Kidney epithelial cell (primary cell): ENCODE measurements around the gene RCAN1. TPM values are rescaled to one million over a fixed set of nuclear protein-coding genes. Genes with fewer than 3 reads are reported as not detected.

ENCODE experiments used
- DNase-seq: peaks from one replicate; pipeline ENCODE4 v3.0.0-alpha.2; 2010; ENCODE audit warnings: low read depth
- H3K27me3 ChIP-seq: 2 replicates; pipeline ENCODE4 v1.6.0; 2011; ENCODE audit warnings: low read length; ENCODE audit not compliant: control insufficient read depth, insufficient read depth
- H3K36me3 ChIP-seq: 2 replicates; pipeline ENCODE4 v1.5.1; 2011; ENCODE audit warnings: low read length; ENCODE audit not compliant: control insufficient read depth, insufficient read depth
- H3K4me3 ChIP-seq: 2 replicates; pipeline ENCODE4 v1.5.1; 2011; ENCODE audit warnings: low read depth, mild to moderate bottlenecking, control low read depth, low read length
- CTCF ChIP-seq: IDR thresholded peaks from 2 replicates; pipeline ENCODE4 v1.5.1; 2011; ENCODE audit warnings: mild to moderate bottlenecking, moderate library complexity, low read length, control low read depth, inconsistent platforms; ENCODE audit not compliant: insufficient read depth, poor library complexity, severe bottlenecking
- total RNA-seq: library from RNA; depleted of rRNA; stranded (reverse); fragments of >200 nt; gene quantifications from 2 replicates; pipeline ENCODE4 v1.2.3, GENCODE V29; 2015

RCAN1 gene
- total RNA-seq, 1 donor from 2014 or later = 82.4 TPM

DNA sequence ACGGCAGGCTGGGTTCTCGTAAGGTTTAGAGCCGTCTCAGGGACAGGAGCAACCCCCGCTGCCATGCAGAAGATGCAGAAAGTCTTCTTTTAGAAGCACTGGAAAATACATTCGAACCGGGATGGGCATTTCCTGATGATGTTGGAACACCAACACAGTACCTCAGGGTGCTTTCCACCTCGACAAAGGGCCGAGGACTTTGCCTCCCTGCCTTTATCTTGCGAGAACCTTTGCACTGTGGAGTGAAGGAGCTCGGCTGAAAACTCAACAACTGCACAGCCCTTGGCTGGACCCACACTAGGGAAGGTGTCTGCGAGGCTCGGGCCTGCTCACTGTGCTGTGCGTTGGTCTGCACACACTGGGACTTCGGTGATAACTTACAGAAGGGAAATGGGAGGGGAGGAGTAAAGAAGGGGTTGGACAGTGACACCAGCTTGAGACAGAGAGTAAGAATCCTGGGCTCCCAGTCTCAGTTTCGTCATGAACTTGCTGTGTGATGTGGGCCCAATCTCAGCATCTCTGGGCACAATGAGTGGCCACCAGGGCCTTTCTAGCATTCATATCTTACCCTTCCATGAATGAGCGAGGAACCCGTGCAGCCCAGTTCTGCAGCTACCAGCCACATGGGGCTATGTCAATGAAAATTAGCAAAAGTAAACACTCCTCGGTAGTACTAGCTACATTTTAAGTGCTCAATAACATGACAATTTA lies 18.2 kb downstream of the RCAN1 start:
- H3K27me3 ChIP-seq = no peaks in the 10 kb centered on the region
- no peak overlapping the region for H3K4me3 ChIP-seq
- no peak for TF ChIP-seq CTCF
- no peaks in the 10 kb centered on the region for H3K36me3 ChIP-seq
- no peak for DNase-seq

DNA sequence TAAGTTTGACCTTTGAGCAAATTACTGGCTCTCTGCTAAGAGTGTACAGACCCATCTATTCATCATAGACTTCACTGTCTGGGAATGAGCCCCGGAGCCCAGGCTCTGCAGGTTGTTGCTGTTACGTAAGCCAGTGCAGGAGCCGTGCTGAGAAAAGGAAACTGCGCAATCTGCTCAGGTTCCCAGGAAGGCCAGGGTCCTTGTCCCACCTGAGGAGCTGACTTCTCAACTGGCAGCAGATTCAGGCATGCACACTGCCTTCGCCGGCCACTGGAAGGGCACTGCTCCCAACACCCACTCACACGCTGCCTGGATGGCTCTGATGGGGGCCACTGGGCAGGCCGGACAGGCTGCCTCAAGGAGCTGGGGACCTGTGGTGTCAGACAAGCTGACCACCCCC lies 19.5 kb downstream of the RCAN1 start:
- no peak overlapping the region for H3K4me3 ChIP-seq
- H3K27me3 ChIP-seq = no peaks in the 10 kb centered on the region
- H3K36me3 ChIP-seq = no peaks in the 10 kb centered on the region
- TF ChIP-seq CTCF = no peak
- DNase-seq = no peak

- DNase-seq = no peak
- TF ChIP-seq CTCF = no peak
- no peaks in the 10 kb centered on the region for H3K36me3 ChIP-seq
- no peaks in the 10 kb centered on the region for H3K27me3 ChIP-seq
- H3K4me3 ChIP-seq = no peak overlapping the region
These were observed 20.2 kb downstream of the RCAN1 start for GRCh38 chr21:34594566-34595234.

- Histone ChIP-seq H3K4me3 (no peak overlapping the region), H3K27me3 (no peaks in the 10 kb centered on the region), H3K36me3 (no peaks in the 10 kb centered on the region)
- DNase-seq = no peak
- TF ChIP-seq CTCF = no peak
These were observed 20.9 kb downstream of the RCAN1 start for GRCh38 chr21:34593954-34594531.

DNA sequence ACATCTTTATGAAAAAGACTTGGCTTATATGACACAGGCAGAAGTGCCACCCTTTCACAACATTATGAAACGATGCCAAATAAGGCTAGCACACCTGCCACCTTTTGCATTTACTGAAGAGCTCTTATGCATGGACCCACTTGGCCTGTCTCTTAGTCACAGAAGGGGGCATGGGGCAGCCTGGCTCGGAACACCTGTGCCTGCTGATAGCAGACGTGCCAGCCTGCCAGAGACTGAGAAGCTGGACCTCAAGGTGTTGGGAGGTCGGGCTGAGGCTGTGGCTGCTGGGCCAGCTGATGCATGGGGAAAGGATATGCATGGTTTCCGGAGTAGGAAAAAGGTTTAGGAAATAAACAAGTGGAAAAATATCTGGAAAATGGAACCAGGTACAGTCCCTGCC lies 21.5 kb downstream of the RCAN1 start:
- TF ChIP-seq CTCF = no peak
- Histone ChIP-seq H3K36me3 (no peaks in the 10 kb centered on the region), H3K27me3 (no peaks in the 10 kb centered on the region), H3K4me3 (no peak overlapping the region)
- DNase-seq = no peak
